GM12801 (cell line): ENCODE measurements around the gene NTM.

Source experiments
- CTCF ChIP-seq: IDR thresholded peaks from one replicate; pipeline ENCODE4 v1.5.1; 2011; ENCODE audit warnings: control low read depth; ENCODE audit not compliant: insufficient read length; ENCODE audit errors: extremely low read depth

The NTM gene

GRCh38 chr11:131584785-131585592 lies 214.6 kb downstream of the NTM start:
- TF ChIP-seq CTCF = no peak

- no peak for TF ChIP-seq CTCF
These were observed 217.6 kb downstream of the NTM start for GRCh38 chr11:131588057-131588456.

GRCh38 chr11:131591051-131591461 lies 220.6 kb downstream of the NTM start:
- no peak for TF ChIP-seq CTCF

- no peak for TF ChIP-seq CTCF
These were observed 221.7 kb downstream of the NTM start for GRCh38 chr11:131592152-131592551.

GRCh38 chr11:131592734-131593133 lies 222.3 kb downstream of the NTM start:
- no peak for TF ChIP-seq CTCF

GRCh38 chr11:131593301-131593700 lies 222.9 kb downstream of the NTM start:
- no peak for TF ChIP-seq CTCF

GRCh38 chr11:131595797-131596196 lies 225.4 kb downstream of the NTM start:
- no peak for TF ChIP-seq CTCF
